Endothelial cell of umbilical vein (primary cell): ENCODE measurements around the gene SYK. TPM values are rescaled to one million over a fixed set of nuclear protein-coding genes. Genes with fewer than 3 reads are reported as not detected.

ENCODE experiments used
- BruUV-seq: library from RNA; stranded (reverse); fragments of 400-500 nt; replicated peaks from 2 replicates; lab custom pipeline; 2021; lab: Mats Ljungman, UMichigan
- CTCF ChIA-PET: fragments of 300-600, 350-600 bp; sonication (Branson Sonifier 250); formaldehyde crosslinking; loops from one replicate; lab custom pipeline; 2021; ENCODE audit warnings: antibody characterized with exemption, inconsistent platforms; lab: Charles Lee
- POLR2A ChIA-PET: fragments of 300-600, 350-600 bp; sonication (Branson Sonifier 250); formaldehyde crosslinking; loops from one replicate; lab custom pipeline; 2021; ENCODE audit warnings: antibody characterized with exemption, inconsistent platforms; lab: Charles Lee
- DNase-seq: peaks from one replicate; pipeline ENCODE4 v3.0.0-alpha.2; 2011; ENCODE audit warnings: low read depth, low spot score
- FAIRE-seq: peaks from 2 replicates; lab custom pipeline; 2011; peaks lifted over from hg19 to GRCh38; lab: Jason Lieb, UNC
- H2AFZ ChIP-seq: 2 replicates; pipeline ENCODE4 v1.6.0; 2012; ENCODE audit warnings: low read depth, low read length, control low read depth, inconsistent platforms
- H3K27ac ChIP-seq: 2 replicates; pipeline ENCODE4 v1.5.1; 2011; ENCODE audit warnings: low read depth, mild to moderate bottlenecking, control low read depth, low read length, moderate library complexity; ENCODE audit not compliant: insufficient read depth
- H3K27me3 ChIP-seq, 2 experiments: 2 replicates each; pipeline versions ENCODE4 v1.6.0 to v1.6.1; 2011; ENCODE audit warnings: low read length in 2 of 2, mixed read lengths in 1 of 2; ENCODE audit not compliant: control insufficient read depth in 2 of 2, insufficient read depth in 2 of 2
- H3K36me3 ChIP-seq, 2 experiments: 2 replicates in 1 of 2; 3 replicates in 1 of 2; pipeline ENCODE4 v1.5.1; 2011; ENCODE audit warnings: low read length in 2 of 2, mild to moderate bottlenecking in 1 of 2, moderate library complexity in 1 of 2; ENCODE audit not compliant: control insufficient read depth in 2 of 2, insufficient read depth in 2 of 2; ENCODE audit errors: extremely low read depth in 1 of 2
- H3K4me1 ChIP-seq: 3 replicates; pipeline ENCODE4 v1.5.1; 2011; ENCODE audit warnings: mild to moderate bottlenecking, low read length; ENCODE audit not compliant: control insufficient read depth, insufficient read depth; ENCODE audit errors: extremely low read depth
- H3K4me2 ChIP-seq: 2 replicates; pipeline ENCODE4 v1.6.1; 2011; ENCODE audit warnings: low read length, control low read depth, mixed read lengths; ENCODE audit not compliant: insufficient read depth
- H3K4me3 ChIP-seq, 3 experiments: fragments of 200-600 bp in 1 of 3; sonication (generic), shearing (Covaris generic) in 1 of 3; replicated peaks in 1 of 3; 2 replicates each; pipeline ENCODE4 v1.5.1; 2011 to 2016; ENCODE audit warnings: control low read depth in 3 of 3, low read length in 3 of 3, mild to moderate bottlenecking in 2 of 3, inconsistent platforms in 1 of 3, low read depth in 1 of 3, moderate library complexity in 1 of 3; ENCODE audit not compliant: insufficient read depth in 1 of 3
- H3K79me2 ChIP-seq: 2 replicates; pipeline ENCODE4 v1.6.0; 2012; ENCODE audit warnings: low read length, inconsistent platforms; ENCODE audit not compliant: control insufficient read depth, insufficient read depth
- H3K9ac ChIP-seq: replicated peaks from 2 replicates; pipeline ENCODE3; 2011; ENCODE audit warnings: low read length, control low read depth; ENCODE audit not compliant: insufficient read depth; ENCODE audit errors: extremely low read depth
- H3K9me1 ChIP-seq: replicated peaks from 3 replicates; pipeline ENCODE4 v1.6.0; 2011; ENCODE audit warnings: mild to moderate bottlenecking, low read length; ENCODE audit not compliant: control insufficient read depth, insufficient read depth; ENCODE audit errors: extremely low read depth
- H3K9me3 ChIP-seq: replicated peaks from 2 replicates; pipeline ENCODE4 v1.5.1; 2012; ENCODE audit warnings: low read length, inconsistent platforms; ENCODE audit not compliant: control insufficient read depth, insufficient read depth
- H4K20me1 ChIP-seq: replicated peaks from 2 replicates; pipeline ENCODE3; 2011; ENCODE audit warnings: mild to moderate bottlenecking, low read length; ENCODE audit not compliant: control insufficient read depth, insufficient read depth; ENCODE audit errors: extremely low read depth
- EZH2 ChIP-seq: IDR thresholded peaks from 2 replicates; pipeline ENCODE4 v1.6.1; 2012; ENCODE audit warnings: borderline replicate concordance, low read depth, mild to moderate bottlenecking, moderate library complexity, low read length, inconsistent platforms; ENCODE audit not compliant: severe bottlenecking
- FOS ChIP-seq: IDR thresholded peaks from 2 replicates; pipeline ENCODE4 v1.6.1; 2011; ENCODE audit warnings: mild to moderate bottlenecking, low read length, moderate library complexity, borderline replicate concordance; ENCODE audit not compliant: insufficient read depth
- GATA2 ChIP-seq: IDR thresholded peaks from 2 replicates; pipeline ENCODE4 v1.7.0; 2011; ENCODE audit warnings: low read depth, mild to moderate bottlenecking, moderate library complexity, mixed read lengths, low read length; ENCODE audit not compliant: insufficient read length, insufficient read depth
- JUN ChIP-seq: IDR thresholded peaks from 2 replicates; pipeline ENCODE4 v1.6.1; 2011; ENCODE audit warnings: borderline replicate concordance, low read depth; ENCODE audit not compliant: insufficient read length, insufficient read depth
- MYC ChIP-seq: IDR thresholded peaks from one replicate; pipeline ENCODE4 v1.6.1; 2011; ENCODE audit warnings: mild to moderate bottlenecking, low read depth, low read length
- POLR2A ChIP-seq: IDR thresholded peaks from 2 replicates; pipeline ENCODE4 v1.6.1; 2012; ENCODE audit warnings: low read depth, mild to moderate bottlenecking, control low read depth, low read length
- POLR2AphosphoS5 ChIP-seq: IDR thresholded peaks from 2 replicates; pipeline ENCODE4 v1.6.1; 2012; ENCODE audit warnings: low read depth, mild to moderate bottlenecking, control low read depth, low read length, moderate library complexity; ENCODE audit not compliant: insufficient read depth
- dilution Hi-C: fragments of 300-500 bp; cut with MboI; formaldehyde crosslinking; loops from one replicate; pipeline ENCODE4 v1.15.0; 2019; ENCODE audit warnings: low sequenced_read_pairs; ENCODE audit not compliant: extremely low pct_ligation_motif_present
- intact Hi-C: fragments of 100-400 bp; cut with micrococcal nuclease; formaldehyde crosslinking; loops from one replicate; pipeline ENCODE4 v1.10.0; 2022
- polyA plus RNA-seq, 4 experiments: library from polyadenylated mRNA; depleted of rRNA in 3 of 4; stranded (reverse) in 3 of 4; unstranded in 1 of 4; fragments of >200 nt; gene quantifications; 2 replicates each; pipeline versions ENCODE4 v1.2.1 to v1.2.3, GENCODE V29; 2011 to 2012; ENCODE audit warnings: missing spikeins in 1 of 4
- total RNA-seq: library from RNA; stranded (reverse); gene quantifications from 2 replicates; pipeline ENCODE4 v1.2.3, GENCODE V29; 2021
- TF ChIP-seq, protein P1 (sequence below), 2 donors: IDR thresholded peaks; 1 replicate in 1 of 2; 2 replicates in 1 of 2; pipeline ENCODE4 v1.5.1; 2011; ENCODE audit warnings: low read length in 2 of 2, mild to moderate bottlenecking in 2 of 2, moderate library complexity in 2 of 2, control low read depth in 1 of 2, inconsistent platforms in 1 of 2, low read depth in 1 of 2; ENCODE audit not compliant: insufficient read depth in 1 of 2; ENCODE audit errors: extremely low read depth in 1 of 2
- TF ChIP-seq, protein P2 (sequence below): IDR thresholded peaks from 2 replicates; pipeline ENCODE4 v1.6.1; 2011; ENCODE audit not compliant: insufficient read depth, insufficient read length

The SYK gene
- total and polyA plus RNA-seq, 2 donors (not counting 3 experiments of a cell fraction or from before 2014, with no cell fraction given) = not detected

DNA sequence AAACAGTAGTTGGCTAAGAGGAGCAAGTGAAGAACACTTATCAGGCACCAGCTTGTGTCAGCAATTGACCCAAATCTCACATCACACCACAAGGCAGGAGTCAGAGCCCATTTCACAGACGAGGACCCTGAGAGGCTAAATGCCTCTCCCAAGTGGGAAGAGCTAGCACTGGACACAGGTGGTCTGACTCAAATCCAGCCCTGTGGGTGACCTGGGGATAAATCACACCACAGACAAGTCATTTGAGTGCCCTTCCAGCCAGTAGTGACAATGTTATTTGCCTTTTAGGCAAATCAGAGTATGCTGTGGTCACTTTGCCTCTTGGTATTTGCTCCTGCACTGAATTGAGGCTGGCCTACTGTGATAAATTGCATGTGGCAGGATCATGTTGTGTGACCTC is 138.7 kb downstream of the SYK start:
- Histone ChIP-seq H3K79me2 (no peaks in the 10 kb centered on the region), H3K27ac (no peak overlapping the region), H3K4me1 (no peaks in the 10 kb centered on the region), H3K27me3 (no peaks in the 10 kb centered on the region), H3K9ac (no peak overlapping the region), H3K4me3 (no peak overlapping the region), H3K9me3 (no peaks in the 10 kb centered on the region), H3K4me2 (no peak overlapping the region), H4K20me1 (no peaks in the 10 kb centered on the region), H3K36me3 (no peaks in the 10 kb centered on the region), H3K9me1 (no peaks in the 10 kb centered on the region), H2AFZ (no peak overlapping the region)
- dilution Hi-C loops = no loop called here
- DNase-seq (no peak), FAIRE-seq (no peak)
- TF ChIP-seq, protein P1, sequence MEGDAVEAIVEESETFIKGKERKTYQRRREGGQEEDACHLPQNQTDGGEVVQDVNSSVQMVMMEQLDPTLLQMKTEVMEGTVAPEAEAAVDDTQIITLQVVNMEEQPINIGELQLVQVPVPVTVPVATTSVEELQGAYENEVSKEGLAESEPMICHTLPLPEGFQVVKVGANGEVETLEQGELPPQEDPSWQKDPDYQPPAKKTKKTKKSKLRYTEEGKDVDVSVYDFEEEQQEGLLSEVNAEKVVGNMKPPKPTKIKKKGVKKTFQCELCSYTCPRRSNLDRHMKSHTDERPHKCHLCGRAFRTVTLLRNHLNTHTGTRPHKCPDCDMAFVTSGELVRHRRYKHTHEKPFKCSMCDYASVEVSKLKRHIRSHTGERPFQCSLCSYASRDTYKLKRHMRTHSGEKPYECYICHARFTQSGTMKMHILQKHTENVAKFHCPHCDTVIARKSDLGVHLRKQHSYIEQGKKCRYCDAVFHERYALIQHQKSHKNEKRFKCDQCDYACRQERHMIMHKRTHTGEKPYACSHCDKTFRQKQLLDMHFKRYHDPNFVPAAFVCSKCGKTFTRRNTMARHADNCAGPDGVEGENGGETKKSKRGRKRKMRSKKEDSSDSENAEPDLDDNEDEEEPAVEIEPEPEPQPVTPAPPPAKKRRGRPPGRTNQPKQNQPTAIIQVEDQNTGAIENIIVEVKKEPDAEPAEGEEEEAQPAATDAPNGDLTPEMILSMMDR (IDR thresholded peaks at IDR 0.05; ENCODE audit: extremely low read depth in 1 of 2, insufficient read depth in 1 of 2, low read depth in 1 of 2, low read length in 2 of 2) = no peak
- no peak for TF ChIP-seq GATA2
- TF ChIP-seq, protein P2, sequence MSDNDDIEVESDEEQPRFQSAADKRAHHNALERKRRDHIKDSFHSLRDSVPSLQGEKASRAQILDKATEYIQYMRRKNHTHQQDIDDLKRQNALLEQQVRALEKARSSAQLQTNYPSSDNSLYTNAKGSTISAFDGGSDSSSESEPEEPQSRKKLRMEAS = no peak
- no peak for TF ChIP-seq MYC
- no peak for TF ChIP-seq EZH2
- TF ChIP-seq FOS = no peak
- no peak for TF ChIP-seq POLR2AphosphoS5
- TF ChIP-seq POLR2A = no peak
- no peak for TF ChIP-seq JUN
- BruUV-seq = no TSS peak
- intact Hi-C loops = no loop called here
- CTCF ChIA-PET = no interaction called here
- POLR2A ChIA-PET = no interaction called here
